WTC11 (cell line): ENCODE results near the gene APOF. TPM values are rescaled to one million over a fixed set of nuclear protein-coding genes. Genes with fewer than 3 reads are reported as not detected.

Experiments
- ATAC-seq: fragments of 200-7000 bp; cut with Tn5 transposase; 2 replicates; pipeline ENCODE4 v1.10.0; 2021; ENCODE audit warnings: mild to moderate bottlenecking, moderate library complexity
- CTCF ChIA-PET: fragments of 300-600 bp; sonication (Branson Sonifier 250); formaldehyde crosslinking; loops from one replicate; lab custom pipeline; 2021; ENCODE audit warnings: antibody characterized with exemption; lab: Charles Lee
- POLR2A ChIA-PET: fragments of 350-600 bp; sonication (Branson Sonifier 250); formaldehyde crosslinking; loops from one replicate; lab custom pipeline; 2021; ENCODE audit warnings: antibody characterized with exemption; lab: Charles Lee
- DNase-seq: peaks from one replicate; pipeline ENCODE4 v3.0.0; 2021; ENCODE audit warnings: low spot score
- H3K27ac Mint-ChIP-seq: 2 replicates; pipeline ENCODE4 v1.8.0; 2021; ENCODE audit warnings: mixed read lengths
- H3K27me3 Mint-ChIP-seq: 2 replicates; pipeline ENCODE4 v1.8.0; 2021; ENCODE audit warnings: low read depth, mild to moderate bottlenecking, moderate library complexity, mixed read lengths
- H3K36me3 Mint-ChIP-seq: 2 replicates; pipeline ENCODE4 v1.8.0; 2021; ENCODE audit warnings: mixed read lengths
- H3K4me1 Mint-ChIP-seq: 2 replicates; pipeline ENCODE4 v1.8.0; 2022; ENCODE audit warnings: mixed read lengths
- H3K4me3 Mint-ChIP-seq: 2 replicates; pipeline ENCODE4 v1.8.0; 2021; ENCODE audit warnings: mild to moderate bottlenecking, moderate library complexity, mixed read lengths
- H3K9me3 Mint-ChIP-seq: 2 replicates; pipeline ENCODE4 v1.8.0; 2021; ENCODE audit warnings: mixed read lengths
- AR ChIP-seq: fragments of 250-450 bp; sonication (Bioruptor Pico); IDR thresholded peaks from 2 replicates; pipeline ENCODE4 v1.9.0; 2021; ENCODE audit warnings: mild to moderate bottlenecking
- E2F4 ChIP-seq: sonication (generic); formaldehyde crosslinking; IDR thresholded peaks from 2 replicates; pipeline ENCODE4 v1.8.1; 2022; ENCODE audit warnings: low read depth, mild to moderate bottlenecking, moderate library complexity, missing genetic modification reagents, borderline replicate concordance
- E2F5 ChIP-seq: sonication (generic); formaldehyde crosslinking; IDR thresholded peaks from 2 replicates; pipeline ENCODE4 v1.8.1; 2022; ENCODE audit warnings: mild to moderate bottlenecking, moderate library complexity, missing genetic modification reagents
- EMX1 ChIP-seq: fragments of 250-450 bp; sonication (Bioruptor Pico); IDR thresholded peaks from 2 replicates; pipeline ENCODE4 v1.8.0; 2021; ENCODE audit warnings: mild to moderate bottlenecking
- FOXJ3 ChIP-seq: sonication (generic); formaldehyde crosslinking; IDR thresholded peaks from 2 replicates; pipeline ENCODE4 v1.9.0; 2021; ENCODE audit warnings: missing genetic modification reagents, mild to moderate bottlenecking, borderline replicate concordance
- FOXK1 ChIP-seq: sonication (generic); formaldehyde crosslinking; IDR thresholded peaks from 2 replicates; pipeline ENCODE4 v1.8.0; 2022; ENCODE audit warnings: mild to moderate bottlenecking, moderate library complexity, missing genetic modification reagents
- FOXP1 ChIP-seq: sonication (generic); formaldehyde crosslinking; IDR thresholded peaks from 2 replicates; pipeline ENCODE4 v1.8.0; 2022; ENCODE audit warnings: missing genetic modification reagents, mild to moderate bottlenecking, moderate library complexity, borderline replicate concordance
- GABPB1 ChIP-seq: sonication (generic); formaldehyde crosslinking; IDR thresholded peaks from 2 replicates; pipeline ENCODE4 v1.8.1; 2023; ENCODE audit warnings: mild to moderate bottlenecking, missing genetic modification reagents
- HMGXB4 ChIP-seq: sonication (generic); formaldehyde crosslinking; IDR thresholded peaks from 2 replicates; pipeline ENCODE4 v1.8.1; 2023; ENCODE audit warnings: mild to moderate bottlenecking, moderate library complexity, missing genetic modification reagents
- JAZF1 ChIP-seq: fragments of 250-450 bp; sonication (Bioruptor Pico); IDR thresholded peaks from 2 replicates; pipeline ENCODE4 v1.9.0; 2021; ENCODE audit warnings: moderate library complexity, mild to moderate bottlenecking, inconsistent platforms
- KAT7 ChIP-seq: sonication (generic); formaldehyde crosslinking; IDR thresholded peaks from 2 replicates; pipeline ENCODE4 v1.8.1; 2023; ENCODE audit warnings: missing genetic modification reagents, mild to moderate bottlenecking, borderline replicate concordance
- MAX ChIP-seq: sonication (generic); formaldehyde crosslinking; IDR thresholded peaks from 2 replicates; pipeline ENCODE4 v1.8.0; 2022; ENCODE audit warnings: mild to moderate bottlenecking, missing genetic modification reagents
- NFATC4 ChIP-seq: fragments of 250-450 bp; sonication (Bioruptor Pico); IDR thresholded peaks from 2 replicates; pipeline ENCODE4 v1.9.0; 2021; ENCODE audit warnings: mild to moderate bottlenecking
- NR3C1 ChIP-seq: sonication (generic); formaldehyde crosslinking; conservative IDR thresholded peaks from 2 replicates; pipeline ENCODE4 v1.8.1; 2023; ENCODE audit warnings: low read depth, mild to moderate bottlenecking, missing genetic modification reagents
- RORB ChIP-seq: fragments of 250-450 bp; sonication (Bioruptor Pico); IDR thresholded peaks from 2 replicates; pipeline ENCODE4 v1.9.0; 2021; ENCODE audit warnings: mild to moderate bottlenecking
- SOX15 ChIP-seq: fragments of 250-450 bp; sonication (Bioruptor Pico); IDR thresholded peaks from 2 replicates; pipeline ENCODE4 v1.9.0; 2021; ENCODE audit warnings: mild to moderate bottlenecking
- TEAD1 ChIP-seq: sonication (generic); formaldehyde crosslinking; IDR thresholded peaks from 2 replicates; pipeline ENCODE4 v1.8.0; 2022; ENCODE audit warnings: mild to moderate bottlenecking, missing genetic modification reagents
- ZNF396 ChIP-seq: fragments of 250-450 bp; sonication (Bioruptor Pico); IDR thresholded peaks from 2 replicates; pipeline ENCODE4 v1.8.0; 2021; ENCODE audit warnings: mild to moderate bottlenecking, moderate library complexity, borderline replicate concordance
- ZNF423 ChIP-seq: fragments of 250-450 bp; sonication (Bioruptor Pico); IDR thresholded peaks from 2 replicates; pipeline ENCODE4 v2.1.2; 2022; ENCODE audit warnings: mild to moderate bottlenecking, moderate library complexity
- ZNF512 ChIP-seq: sonication (generic); formaldehyde crosslinking; IDR thresholded peaks from 2 replicates; pipeline ENCODE4 v1.8.1; 2022; ENCODE audit warnings: missing genetic modification reagents, borderline replicate concordance
- ZNF671 ChIP-seq: fragments of 250-450 bp; sonication (Bioruptor Pico); IDR thresholded peaks from 2 replicates; pipeline ENCODE4 v1.8.0; 2021; ENCODE audit warnings: mild to moderate bottlenecking
- total RNA-seq: library from RNA; stranded (reverse); gene quantifications from 3 replicates; pipeline ENCODE4 v1.2.3, GENCODE V29; 2021

The APOF gene
- total RNA-seq, 1 experiment from 2014 or later = not detected

GRCh38 chr12:56326533-56326932 is 36.1 kb downstream of the APOF start (continued):
- no peak for TF ChIP-seq FOXP1 (CRISPR knock-in tag)
- TF ChIP-seq E2F4 (CRISPR knock-in tag) = no peak
- no peak for TF ChIP-seq NFATC4
- TF ChIP-seq KAT7 (CRISPR knock-in tag) = no peak
- TF ChIP-seq, all 79 proteins: peak for 0

- ChIA-PET POLR2A (no interaction called here), CTCF (no interaction called here)
- H3K36me3 Mint-ChIP-seq = peaks cover 39% of the 10 kb centered on the region
Observed at GRCh38 chr12:56326126-56326525, 36.5 kb downstream of the APOF start.

More at GRCh38 chr12:56326126-56326525, 36.5 kb downstream of the APOF start:
- Mint-ChIP-seq H3K27ac (no peak overlapping the region), H3K4me1 (no peaks in the 10 kb centered on the region), H3K27me3 (no peaks in the 10 kb centered on the region), H3K9me3 (no peaks in the 10 kb centered on the region), H3K4me3 (no peak overlapping the region)
- TF ChIP-seq JAZF1 (CRISPR knock-in tag) = no peak
- no peak for TF ChIP-seq FOXK1 (CRISPR knock-in tag)
- no peak for TF ChIP-seq HMGXB4 (CRISPR knock-in tag)
- no peak for TF ChIP-seq ZNF396
- no peak for TF ChIP-seq ZNF671
- TF ChIP-seq FOXJ3 (CRISPR knock-in tag) = no peak
- TF ChIP-seq SOX15 (CRISPR knock-in tag) = no peak
- TF ChIP-seq GABPB1 (CRISPR knock-in tag) = no peak
- no peak for TF ChIP-seq RORB (CRISPR knock-in tag)
- no peak for TF ChIP-seq E2F5 (CRISPR knock-in tag)
- no peak for TF ChIP-seq AR
- TF ChIP-seq ZNF512 (CRISPR knock-in tag) = no peak
- no peak for TF ChIP-seq ZNF423 (CRISPR knock-in tag)
- no peak for TF ChIP-seq TEAD1 (CRISPR knock-in tag)
- TF ChIP-seq NR3C1 (CRISPR knock-in tag) = no peak
- TF ChIP-seq MAX (CRISPR knock-in tag) = no peak
- no peak for TF ChIP-seq KAT7 (CRISPR knock-in tag)
- TF ChIP-seq EMX1 (CRISPR knock-in tag) = no peak
- ATAC-seq (no peak), DNase-seq (no peak)
